ENCODE data around the gene KRTAP4-9. TPM values are rescaled to one million over a fixed set of nuclear protein-coding genes. Genes with fewer than 3 reads are reported as not detected.

Gene KRTAP4-9
- total and polyA plus RNA-seq, 10 of the 15 experiments (the other 5 are each of a cell fraction or from before 2014, with no cell fraction given) = not detected

DNA sequence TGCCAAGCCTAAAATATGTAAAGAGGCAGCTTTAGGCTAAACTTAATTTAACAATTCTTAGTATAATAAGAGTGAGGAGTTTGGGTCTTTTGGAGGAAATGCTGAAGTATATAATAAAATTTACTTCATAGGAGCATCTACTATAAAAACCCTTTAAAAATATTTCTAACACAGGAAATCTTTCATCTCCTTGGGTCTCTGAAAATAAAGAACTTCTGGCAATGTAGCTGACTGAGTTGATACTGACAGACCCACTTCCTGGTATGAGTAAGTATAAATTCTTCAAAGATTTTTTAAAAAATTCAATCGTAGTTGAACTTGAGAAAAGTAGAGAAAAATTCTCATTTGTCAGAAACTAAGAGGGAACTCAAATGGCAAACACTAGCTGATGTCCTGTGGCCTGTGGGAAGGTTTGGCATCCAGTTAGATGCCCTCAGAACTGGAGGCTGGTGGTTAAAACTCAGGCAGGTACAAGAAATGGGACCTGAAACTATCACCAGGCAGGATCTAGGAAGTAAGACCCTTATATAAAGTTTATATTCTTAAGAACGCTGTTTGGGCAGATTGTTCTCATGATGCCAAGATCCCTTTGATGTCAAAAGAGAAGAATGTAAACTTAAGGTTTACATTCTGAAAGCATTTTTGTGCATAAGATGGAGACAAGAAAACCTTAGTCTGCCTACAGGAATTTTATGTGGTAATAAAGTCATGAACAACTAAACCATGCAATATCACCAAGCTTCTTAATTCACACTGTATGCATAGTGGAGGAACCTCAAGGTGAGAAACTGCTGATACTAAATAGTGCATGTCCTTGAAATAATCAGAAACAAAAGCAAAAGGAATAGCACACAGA, 28.9 kb downstream of the KRTAP4-9 start:
- ChIA-PET POLR2A (no interaction called here), CTCF (no interaction called here), SMC1A (ENCODE audit: uncharacterized antibody, unreplicated experiment) (no interaction called here), RAD21 (ENCODE audit: unreplicated experiment) (no interaction called here)
- FAIRE-seq (no peak), ATAC-seq (no peak), DNase-seq (ENCODE audit: low read depth, low spot score) (no peak)
- in situ Hi-C loops (cut with MboI) (no loop called here), intact Hi-C loops (cut with micrococcal nuclease; ENCODE audit: unreplicated experiment) (no loop called here)
- 0% methylated on average over 2 of the region's 2 CpGs for WGBS (ENCODE audit: insufficient coverage, insufficient replicate concordance, low lambda C conversion rate, missing lambda C conversion rate)
- H3K4me2 ChIP-seq (ENCODE audit: control insufficient read depth, insufficient read depth) = no peak overlapping the region
- no peaks in the 10 kb centered on the region for H3K9me3 ChIP-seq (replicated peaks; ENCODE audit: control insufficient read depth, insufficient read depth, low read length)
- no peaks in the 10 kb centered on the region for H3K27me3 ChIP-seq (replicated peaks in 1 of 2; ENCODE audit: control insufficient read depth in 2 of 2, insufficient read depth in 2 of 2, low read length in 1 of 2)
- no peaks in the 10 kb centered on the region for H3K79me2 ChIP-seq (ENCODE audit: control insufficient read depth, insufficient read depth, low read length)
- H3K36me3 ChIP-seq (ENCODE audit: control insufficient read depth in 2 of 2, insufficient read depth in 2 of 2, low read length in 1 of 2) = no peaks in the 10 kb centered on the region
- H3K27ac ChIP-seq (ENCODE audit: control insufficient read depth, insufficient read depth) = no peak overlapping the region
- H3K9ac ChIP-seq (ENCODE audit: control insufficient read depth, insufficient read depth, low read length) = no peak overlapping the region
- no peak overlapping the region for H3K4me3 ChIP-seq
- no peak overlapping the region for H2AFZ ChIP-seq (ENCODE audit: control insufficient read depth, low read depth, low read length)
- H4K20me1 ChIP-seq (ENCODE audit: control insufficient read depth, insufficient read depth) = no peaks in the 10 kb centered on the region
- BruUV-seq (replicated peaks) = no TSS peak
- H3K4me1 ChIP-seq (ENCODE audit: control insufficient read depth, insufficient read depth, low read length) = no peaks in the 10 kb centered on the region
- TF ChIP-seq, protein P1, sequence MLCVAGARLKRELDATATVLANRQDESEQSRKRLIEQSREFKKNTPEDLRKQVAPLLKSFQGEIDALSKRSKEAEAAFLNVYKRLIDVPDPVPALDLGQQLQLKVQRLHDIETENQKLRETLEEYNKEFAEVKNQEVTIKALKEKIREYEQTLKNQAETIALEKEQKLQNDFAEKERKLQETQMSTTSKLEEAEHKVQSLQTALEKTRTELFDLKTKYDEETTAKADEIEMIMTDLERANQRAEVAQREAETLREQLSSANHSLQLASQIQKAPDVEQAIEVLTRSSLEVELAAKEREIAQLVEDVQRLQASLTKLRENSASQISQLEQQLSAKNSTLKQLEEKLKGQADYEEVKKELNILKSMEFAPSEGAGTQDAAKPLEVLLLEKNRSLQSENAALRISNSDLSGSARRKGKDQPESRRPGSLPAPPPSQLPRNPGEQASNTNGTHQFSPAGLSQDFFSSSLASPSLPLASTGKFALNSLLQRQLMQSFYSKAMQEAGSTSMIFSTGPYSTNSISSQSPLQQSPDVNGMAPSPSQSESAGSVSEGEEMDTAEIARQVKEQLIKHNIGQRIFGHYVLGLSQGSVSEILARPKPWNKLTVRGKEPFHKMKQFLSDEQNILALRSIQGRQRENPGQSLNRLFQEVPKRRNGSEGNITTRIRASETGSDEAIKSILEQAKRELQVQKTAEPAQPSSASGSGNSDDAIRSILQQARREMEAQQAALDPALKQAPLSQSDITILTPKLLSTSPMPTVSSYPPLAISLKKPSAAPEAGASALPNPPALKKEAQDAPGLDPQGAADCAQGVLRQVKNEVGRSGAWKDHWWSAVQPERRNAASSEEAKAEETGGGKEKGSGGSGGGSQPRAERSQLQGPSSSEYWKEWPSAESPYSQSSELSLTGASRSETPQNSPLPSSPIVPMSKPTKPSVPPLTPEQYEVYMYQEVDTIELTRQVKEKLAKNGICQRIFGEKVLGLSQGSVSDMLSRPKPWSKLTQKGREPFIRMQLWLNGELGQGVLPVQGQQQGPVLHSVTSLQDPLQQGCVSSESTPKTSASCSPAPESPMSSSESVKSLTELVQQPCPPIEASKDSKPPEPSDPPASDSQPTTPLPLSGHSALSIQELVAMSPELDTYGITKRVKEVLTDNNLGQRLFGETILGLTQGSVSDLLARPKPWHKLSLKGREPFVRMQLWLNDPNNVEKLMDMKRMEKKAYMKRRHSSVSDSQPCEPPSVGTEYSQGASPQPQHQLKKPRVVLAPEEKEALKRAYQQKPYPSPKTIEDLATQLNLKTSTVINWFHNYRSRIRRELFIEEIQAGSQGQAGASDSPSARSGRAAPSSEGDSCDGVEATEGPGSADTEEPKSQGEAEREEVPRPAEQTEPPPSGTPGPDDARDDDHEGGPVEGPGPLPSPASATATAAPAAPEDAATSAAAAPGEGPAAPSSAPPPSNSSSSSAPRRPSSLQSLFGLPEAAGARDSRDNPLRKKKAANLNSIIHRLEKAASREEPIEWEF (IDR thresholded peaks at IDR 0.05; ENCODE audit: insufficient replicate concordance, low read depth, low read length) = no peak
- TF ChIP-seq NRF1 (conservative IDR thresholded peaks at IDR 0.05; ENCODE audit: low read depth, low read length) (no peak), CEBPB (IDR thresholded peaks at IDR 0.05; ENCODE audit: borderline replicate concordance in 1 of 2, low read depth in 2 of 2, low read length in 2 of 2) (no peak), ZBED1 (IDR thresholded peaks at IDR 0.05; ENCODE audit: borderline replicate concordance) (no peak), POLR2AphosphoS2 (IDR thresholded peaks at IDR 0.05; ENCODE audit: low read depth, low read length) (no peak), IKZF1 (conservative IDR thresholded peaks at IDR 0.05) (no peak), MYC (IDR thresholded peaks at IDR 0.05; ENCODE audit: insufficient read depth, insufficient read length, insufficient replicate concordance, low read length, severe bottlenecking) (no peak), TCF12 (IDR thresholded peaks at IDR 0.05; ENCODE audit: low read depth, low read length) (no peak), CREB1 (IDR thresholded peaks at IDR 0.05; ENCODE audit: low read depth) (no peak), ATF7 (IDR thresholded peaks at IDR 0.05; ENCODE audit: low read depth) (no peak), NFXL1 (IDR thresholded peaks at IDR 0.05; ENCODE audit: borderline replicate concordance) (no peak)
- TF ChIP-seq, protein P2, sequence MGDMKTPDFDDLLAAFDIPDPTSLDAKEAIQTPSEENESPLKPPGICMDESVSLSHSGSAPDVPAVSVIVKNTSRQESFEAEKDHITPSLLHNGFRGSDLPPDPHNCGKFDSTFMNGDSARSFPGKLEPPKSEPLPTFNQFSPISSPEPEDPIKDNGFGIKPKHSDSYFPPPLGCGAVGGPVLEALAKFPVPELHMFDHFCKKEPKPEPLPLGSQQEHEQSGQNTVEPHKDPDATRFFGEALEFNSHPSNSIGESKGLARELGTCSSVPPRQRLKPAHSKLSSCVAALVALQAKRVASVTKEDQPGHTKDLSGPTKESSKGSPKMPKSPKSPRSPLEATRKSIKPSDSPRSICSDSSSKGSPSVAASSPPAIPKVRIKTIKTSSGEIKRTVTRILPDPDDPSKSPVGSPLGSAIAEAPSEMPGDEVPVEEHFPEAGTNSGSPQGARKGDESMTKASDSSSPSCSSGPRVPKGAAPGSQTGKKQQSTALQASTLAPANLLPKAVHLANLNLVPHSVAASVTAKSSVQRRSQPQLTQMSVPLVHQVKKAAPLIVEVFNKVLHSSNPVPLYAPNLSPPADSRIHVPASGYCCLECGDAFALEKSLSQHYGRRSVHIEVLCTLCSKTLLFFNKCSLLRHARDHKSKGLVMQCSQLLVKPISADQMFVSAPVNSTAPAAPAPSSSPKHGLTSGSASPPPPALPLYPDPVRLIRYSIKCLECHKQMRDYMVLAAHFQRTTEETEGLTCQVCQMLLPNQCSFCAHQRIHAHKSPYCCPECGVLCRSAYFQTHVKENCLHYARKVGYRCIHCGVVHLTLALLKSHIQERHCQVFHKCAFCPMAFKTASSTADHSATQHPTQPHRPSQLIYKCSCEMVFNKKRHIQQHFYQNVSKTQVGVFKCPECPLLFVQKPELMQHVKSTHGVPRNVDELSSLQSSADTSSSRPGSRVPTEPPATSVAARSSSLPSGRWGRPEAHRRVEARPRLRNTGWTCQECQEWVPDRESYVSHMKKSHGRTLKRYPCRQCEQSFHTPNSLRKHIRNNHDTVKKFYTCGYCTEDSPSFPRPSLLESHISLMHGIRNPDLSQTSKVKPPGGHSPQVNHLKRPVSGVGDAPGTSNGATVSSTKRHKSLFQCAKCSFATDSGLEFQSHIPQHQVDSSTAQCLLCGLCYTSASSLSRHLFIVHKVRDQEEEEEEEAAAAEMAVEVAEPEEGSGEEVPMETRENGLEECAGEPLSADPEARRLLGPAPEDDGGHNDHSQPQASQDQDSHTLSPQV (IDR thresholded peaks at IDR 0.05) = no peak
- TF ChIP-seq, protein P3, sequence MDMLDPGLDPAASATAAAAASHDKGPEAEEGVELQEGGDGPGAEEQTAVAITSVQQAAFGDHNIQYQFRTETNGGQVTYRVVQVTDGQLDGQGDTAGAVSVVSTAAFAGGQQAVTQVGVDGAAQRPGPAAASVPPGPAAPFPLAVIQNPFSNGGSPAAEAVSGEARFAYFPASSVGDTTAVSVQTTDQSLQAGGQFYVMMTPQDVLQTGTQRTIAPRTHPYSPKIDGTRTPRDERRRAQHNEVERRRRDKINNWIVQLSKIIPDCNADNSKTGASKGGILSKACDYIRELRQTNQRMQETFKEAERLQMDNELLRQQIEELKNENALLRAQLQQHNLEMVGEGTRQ (IDR thresholded peaks at IDR 0.05; ENCODE audit: borderline replicate concordance, low read depth, low read length) = no peak
